ENCODE results near the gene ACE.

Gene ACE

GRCh38 chr17:63475491-63476412 is 1.1 kb upstream of the ACE start:
- no peak for TF ChIP-seq POLR2A (IDR thresholded peaks at IDR 0.05; ENCODE audit: low read depth, low read length)
- no peak for FAIRE-seq
- DNase-seq (ENCODE audit: insufficient read length, low spot score): no peak

- FAIRE-seq: no peak
- no peak for DNase-seq (ENCODE audit: insufficient read length, low spot score)
- TF ChIP-seq POLR2A (IDR thresholded peaks at IDR 0.05; ENCODE audit: low read depth, low read length): no peak
These were observed 405 bp upstream of the ACE start for GRCh38 chr17:63476459-63476853.

- TF ChIP-seq POLR2A (IDR thresholded peaks at IDR 0.05; ENCODE audit: low read depth, low read length): no peak
- FAIRE-seq (no peak), DNase-seq (ENCODE audit: insufficient read length, low spot score) (no peak)
These were observed 899 bp downstream of the ACE start for GRCh38 chr17:63477480-63478440.

GRCh38 chr17:63478814-63479494 is 2.1 kb downstream of the ACE start:
- peak; percentile 85 for FAIRE-seq
- DNase-seq (ENCODE audit: insufficient read length, low spot score): peak; percentile 100
- no peak for TF ChIP-seq POLR2A (IDR thresholded peaks at IDR 0.05; ENCODE audit: low read depth, low read length)

GRCh38 chr17:63479495-63480184 is 2.8 kb downstream of the ACE start:
- no peak for TF ChIP-seq POLR2A (IDR thresholded peaks at IDR 0.05; ENCODE audit: low read depth, low read length)
- DNase-seq (ENCODE audit: insufficient read length, low spot score) (no peak), FAIRE-seq (no peak)

DNA sequence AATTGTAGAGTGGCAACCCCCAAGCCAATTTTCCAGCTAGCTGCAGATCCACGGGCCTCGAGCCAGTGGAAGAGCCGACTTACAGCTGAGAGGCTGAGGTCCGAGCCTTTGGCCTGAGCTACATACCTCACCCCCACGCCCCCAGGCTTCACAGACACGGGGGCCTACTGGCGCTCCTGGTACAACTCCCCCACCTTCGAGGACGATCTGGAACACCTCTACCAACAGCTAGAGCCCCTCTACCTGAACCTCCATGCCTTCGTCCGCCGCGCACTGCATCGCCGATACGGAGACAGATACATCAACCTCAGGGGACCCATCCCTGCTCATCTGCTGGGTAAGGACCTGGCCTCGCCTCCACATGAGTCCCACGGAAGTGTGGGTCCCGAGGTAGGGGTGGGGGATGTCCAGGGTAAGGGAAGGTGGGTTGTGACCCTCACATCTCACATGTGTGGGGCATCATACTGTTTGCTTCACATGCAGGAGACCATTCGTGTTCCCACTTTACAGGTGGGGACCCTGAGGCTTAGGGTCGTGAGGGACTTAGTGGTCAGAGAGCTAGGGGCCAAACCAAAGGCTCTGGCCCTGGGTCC is 3.4 kb downstream of the ACE start:
- no peak for TF ChIP-seq POLR2A (IDR thresholded peaks at IDR 0.05; ENCODE audit: low read depth, low read length)
- FAIRE-seq: no peak
- no peak for DNase-seq (ENCODE audit: insufficient read length, low spot score)

DNA sequence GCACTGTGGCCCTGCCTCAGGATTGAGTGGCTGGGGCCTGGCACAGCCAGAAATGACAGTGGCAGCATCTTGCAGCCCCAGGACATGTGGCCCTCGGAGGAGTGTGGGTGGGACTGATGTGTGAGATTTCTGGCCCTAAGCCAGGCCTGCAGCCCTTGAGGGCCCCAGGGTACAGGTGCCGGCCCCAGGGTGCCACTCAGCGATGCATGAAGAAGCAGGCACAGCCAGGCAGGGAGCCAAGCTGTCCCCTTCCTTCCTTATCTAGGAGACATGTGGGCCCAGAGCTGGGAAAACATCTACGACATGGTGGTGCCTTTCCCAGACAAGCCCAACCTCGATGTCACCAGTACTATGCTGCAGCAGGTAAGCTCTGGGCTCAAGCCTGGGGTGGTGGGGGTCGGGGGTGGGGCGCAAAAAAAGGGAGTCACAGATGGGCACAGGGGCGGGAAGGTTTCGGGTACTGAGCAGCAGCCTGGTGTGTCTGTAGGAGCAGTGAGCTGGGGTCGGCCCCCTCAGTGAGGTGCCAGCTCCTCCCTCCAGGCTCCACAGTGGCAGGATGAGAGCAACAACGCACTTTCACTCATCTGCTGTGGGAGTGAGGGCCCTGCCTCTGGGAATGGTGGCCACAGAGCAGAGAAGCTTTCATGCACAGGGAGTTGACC is 4.1 kb downstream of the ACE start:
- FAIRE-seq: no peak
- no peak for TF ChIP-seq POLR2A (IDR thresholded peaks at IDR 0.05; ENCODE audit: low read depth, low read length)
- DNase-seq (ENCODE audit: insufficient read length, low spot score): no peak

DNA sequence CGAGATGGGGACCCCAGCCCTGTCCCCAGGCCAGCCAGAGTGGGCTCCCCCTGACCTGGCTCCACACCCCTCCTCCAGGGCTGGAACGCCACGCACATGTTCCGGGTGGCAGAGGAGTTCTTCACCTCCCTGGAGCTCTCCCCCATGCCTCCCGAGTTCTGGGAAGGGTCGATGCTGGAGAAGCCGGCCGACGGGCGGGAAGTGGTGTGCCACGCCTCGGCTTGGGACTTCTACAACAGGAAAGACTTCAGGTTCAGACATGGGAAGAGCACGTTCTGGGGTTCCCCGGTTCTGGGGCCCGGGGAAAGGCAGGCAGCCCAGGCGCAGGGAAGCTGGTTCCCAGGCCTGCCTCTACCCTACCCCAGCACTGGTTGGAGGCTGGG is 4.6 kb downstream of the ACE start:
- FAIRE-seq (no peak), DNase-seq (ENCODE audit: insufficient read length, low spot score) (no peak)
- no peak for TF ChIP-seq POLR2A (IDR thresholded peaks at IDR 0.05; ENCODE audit: low read depth, low read length)

GRCh38 chr17:63482509-63482908 is 5.6 kb downstream of the ACE start:
- TF ChIP-seq POLR2A (IDR thresholded peaks at IDR 0.05; ENCODE audit: low read depth, low read length): no peak
- FAIRE-seq (no peak), DNase-seq (ENCODE audit: insufficient read length, low spot score) (no peak)

GRCh38 chr17:63483038-63483437 is 6.2 kb downstream of the ACE start:
- DNase-seq (ENCODE audit: insufficient read length, low spot score): no peak
- no peak for FAIRE-seq
- TF ChIP-seq POLR2A (IDR thresholded peaks at IDR 0.05; ENCODE audit: low read depth, low read length): no peak

- no peak for TF ChIP-seq POLR2A (IDR thresholded peaks at IDR 0.05; ENCODE audit: low read depth, low read length)
- FAIRE-seq: no peak
- DNase-seq (ENCODE audit: insufficient read length, low spot score): no peak
These were observed 7.1 kb downstream of the ACE start for GRCh38 chr17:63483655-63484575.
